Transverse colon (tissue), 4 donors: Measurements from ENCODE around the gene GABRG3.

Source experiments
- EP300 ChIP-seq: sonication (generic); formaldehyde crosslinking; IDR thresholded peaks from one replicate; pipeline ENCODE4 v1.6.1; 2017; ENCODE audit warnings: antibody characterized with exemption, low read depth
- POLR2A ChIP-seq: fragments of 450-650 bp; IDR thresholded peaks from one replicate; pipeline ENCODE4 v1.6.1; 2016; ENCODE audit warnings: antibody characterized with exemption, mild to moderate bottlenecking, moderate library complexity
- POLR2AphosphoS5 ChIP-seq, 3 donors: sonication (generic); formaldehyde crosslinking; IDR thresholded peaks; one replicate each; pipeline ENCODE4 v1.6.1; 2016; ENCODE audit warnings: antibody characterized with exemption in 3 of 3
- TF ChIP-seq, protein P1 (sequence below), 5 experiments: fragments of 200-600 bp in 3 of 5; fragments of 450-650 bp in 2 of 5; sonication (generic) in 3 of 5; IDR thresholded peaks; 1 replicate in 2 of 5; 2 replicates in 3 of 5; pipeline ENCODE4 v1.5.1; 2016 to 2017; ENCODE audit warnings: antibody characterized with exemption in 5 of 5, inconsistent platforms in 3 of 5, mild to moderate bottlenecking in 2 of 5, moderate library complexity in 1 of 5

GRCh38 chr15:27392163-27392562, 421.2 kb downstream of the GABRG3 start:
- TF ChIP-seq, protein P1, sequence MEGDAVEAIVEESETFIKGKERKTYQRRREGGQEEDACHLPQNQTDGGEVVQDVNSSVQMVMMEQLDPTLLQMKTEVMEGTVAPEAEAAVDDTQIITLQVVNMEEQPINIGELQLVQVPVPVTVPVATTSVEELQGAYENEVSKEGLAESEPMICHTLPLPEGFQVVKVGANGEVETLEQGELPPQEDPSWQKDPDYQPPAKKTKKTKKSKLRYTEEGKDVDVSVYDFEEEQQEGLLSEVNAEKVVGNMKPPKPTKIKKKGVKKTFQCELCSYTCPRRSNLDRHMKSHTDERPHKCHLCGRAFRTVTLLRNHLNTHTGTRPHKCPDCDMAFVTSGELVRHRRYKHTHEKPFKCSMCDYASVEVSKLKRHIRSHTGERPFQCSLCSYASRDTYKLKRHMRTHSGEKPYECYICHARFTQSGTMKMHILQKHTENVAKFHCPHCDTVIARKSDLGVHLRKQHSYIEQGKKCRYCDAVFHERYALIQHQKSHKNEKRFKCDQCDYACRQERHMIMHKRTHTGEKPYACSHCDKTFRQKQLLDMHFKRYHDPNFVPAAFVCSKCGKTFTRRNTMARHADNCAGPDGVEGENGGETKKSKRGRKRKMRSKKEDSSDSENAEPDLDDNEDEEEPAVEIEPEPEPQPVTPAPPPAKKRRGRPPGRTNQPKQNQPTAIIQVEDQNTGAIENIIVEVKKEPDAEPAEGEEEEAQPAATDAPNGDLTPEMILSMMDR (IDR thresholded peaks at IDR 0.05) = no peak
- TF ChIP-seq POLR2A (no peak), POLR2AphosphoS5 (IDR thresholded peaks at IDR 0.05) (no peak), EP300 (no peak)
